OCI-LY7 (cell line): ENCODE measurements around the gene SLC25A39. TPM values are rescaled to one million over a fixed set of nuclear protein-coding genes. Genes with fewer than 3 reads are reported as not detected.

Experiments
- BruUV-seq: library from RNA; stranded (reverse); fragments of 400-500 nt; replicated peaks from 2 replicates; lab custom pipeline; 2021; lab: Mats Ljungman, UMichigan
- CTCF ChIA-PET: fragments of 300-600 bp; sonication (Branson Sonifier 250); formaldehyde crosslinking; loops from one replicate; lab custom pipeline; 2022; ENCODE audit warnings: antibody characterized with exemption; ENCODE audit not compliant: unreplicated experiment; lab: Charles Lee
- POLR2A ChIA-PET: fragments of 300-600 bp; sonication (Branson Sonifier 250); formaldehyde crosslinking; loops from one replicate; lab custom pipeline; 2022; ENCODE audit warnings: antibody characterized with exemption; lab: Charles Lee
- DNase-seq: peaks from one replicate; pipeline ENCODE4 v3.0.0-alpha.2; 2015; ENCODE audit warnings: low spot score
- H2AFZ ChIP-seq: fragments of 200-600 bp; sonication (generic), shearing (Covaris generic); 2 replicates; pipeline ENCODE4 v1.6.1; 2014; ENCODE audit warnings: mild to moderate bottlenecking, antibody characterized with exemption, low read length, moderate library complexity
- H3K27ac ChIP-seq: fragments of 200-600 bp; sonication (generic); 2 replicates; pipeline ENCODE4 v1.5.1; 2014; ENCODE audit warnings: mixed run types, low read depth, mild to moderate bottlenecking, moderate library complexity, low read length, inconsistent platforms; ENCODE audit not compliant: poor library complexity, severe bottlenecking
- H3K36me3 ChIP-seq: fragments of 200-600 bp; sonication (generic); 2 replicates; pipeline ENCODE4 v1.6.1; 2014; ENCODE audit warnings: mild to moderate bottlenecking, antibody characterized with exemption, low read length, moderate library complexity, mixed read lengths; ENCODE audit not compliant: insufficient read depth
- H3K4me1 ChIP-seq: fragments of 200-600 bp; sonication (generic); 2 replicates; pipeline ENCODE4 v1.5.1; 2014; ENCODE audit warnings: mild to moderate bottlenecking, low read length; ENCODE audit not compliant: insufficient read depth, poor library complexity, severe bottlenecking
- H3K4me2 ChIP-seq: fragments of 200-600 bp; sonication (generic); 2 replicates; pipeline ENCODE4 v1.6.1; 2014; ENCODE audit warnings: mild to moderate bottlenecking, low read length
- H3K4me3 ChIP-seq: fragments of 200-600 bp; sonication (generic); 2 replicates; pipeline ENCODE4 v1.5.1; 2014; ENCODE audit warnings: mild to moderate bottlenecking, low read depth, low read length; ENCODE audit not compliant: poor library complexity, severe bottlenecking
- H3K79me2 ChIP-seq: fragments of 200-600 bp; sonication (generic); 2 replicates; pipeline ENCODE4 v1.6.1; 2016; ENCODE audit warnings: low read depth, mild to moderate bottlenecking, low read length, moderate library complexity, mixed read lengths; ENCODE audit not compliant: insufficient read depth
- H3K9me2 ChIP-seq: fragments of 200-600 bp; sonication (generic); 2 replicates; pipeline ENCODE4 v1.6.1; 2016; ENCODE audit warnings: mild to moderate bottlenecking, low read length, mixed read lengths; ENCODE audit not compliant: insufficient read depth
- H3K9me3 ChIP-seq: fragments of 200-600 bp; sonication (generic); 2 replicates; pipeline ENCODE4 v1.6.1; 2014; ENCODE audit warnings: mild to moderate bottlenecking, mixed run types, low read length, mixed read lengths
- H4K20me1 ChIP-seq: fragments of 200-600 bp; sonication (generic); 2 replicates; pipeline ENCODE4 v1.6.1; 2014; ENCODE audit warnings: mild to moderate bottlenecking, antibody characterized with exemption, low read length, moderate library complexity, mixed read lengths; ENCODE audit not compliant: insufficient read depth
- EZH2phosphoT487 ChIP-seq: fragments of 200-600 bp; sonication (generic); IDR thresholded peaks from 2 replicates; pipeline ENCODE4 v1.6.1; 2018; ENCODE audit warnings: low read depth, borderline replicate concordance, mild to moderate bottlenecking, mixed run types, antibody characterized with exemption, low read length, moderate library complexity, mixed read lengths
- intact Hi-C: fragments of 100-400 bp; cut with micrococcal nuclease; formaldehyde crosslinking; loops from one replicate; pipeline ENCODE4 v1.10.0; 2022; ENCODE audit not compliant: unreplicated experiment
- total RNA-seq, 2 experiments: library from RNA; depleted of rRNA in 1 of 2; stranded (reverse); fragments of >200 nt in 1 of 2; shearing (Covaris generic) in 1 of 2; gene quantifications; 2 replicates each; pipeline ENCODE4 v1.2.3, GENCODE V29; 2014 to 2022
- TF ChIP-seq, protein P1 (sequence below): fragments of 200-600 bp; sonication (generic); conservative IDR thresholded peaks from 2 replicates; pipeline ENCODE4 v1.5.1; 2014; ENCODE audit warnings: mild to moderate bottlenecking, antibody characterized with exemption, low read length, moderate library complexity, mixed read lengths

The SLC25A39 gene
- total RNA-seq, 2 experiments from 2014 or later = 156 to 159 TPM

DNA sequence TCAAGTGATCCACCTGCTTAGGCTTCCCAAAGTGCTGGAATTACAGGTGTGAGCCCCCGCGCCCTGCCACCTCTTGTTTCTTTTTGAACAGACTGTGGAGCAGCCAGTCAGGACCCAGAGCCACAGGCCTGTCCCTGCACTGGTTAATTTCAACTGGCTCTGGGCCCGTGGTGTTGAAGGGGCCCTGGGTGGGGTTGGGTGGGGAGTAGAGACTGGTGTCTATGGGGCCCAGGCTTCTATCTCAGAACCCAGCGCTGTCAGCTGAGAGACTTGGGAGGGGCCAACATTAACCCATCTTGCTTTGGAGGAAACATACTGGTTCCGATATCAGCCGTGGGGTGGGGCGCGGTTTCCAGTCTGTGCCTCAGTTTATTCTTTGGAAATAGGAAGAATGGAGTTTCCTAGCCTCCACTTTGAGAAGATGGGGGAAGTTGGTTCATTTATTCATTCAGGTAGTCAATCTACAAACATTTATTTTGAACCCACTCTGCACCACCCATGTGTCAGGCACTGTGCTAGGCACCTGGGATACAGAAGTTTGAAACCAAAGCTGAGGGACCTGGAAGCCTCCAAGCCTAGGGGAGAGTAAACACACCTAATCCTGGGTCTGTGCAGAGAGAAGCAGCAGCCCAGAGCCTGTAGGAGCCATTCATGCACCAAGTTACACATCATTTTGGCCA, 41.1 kb downstream of the SLC25A39 start:
- H3K36me3 ChIP-seq = no peaks in the 10 kb centered on the region
- intact Hi-C loops = no loop called here
- H3K4me3 ChIP-seq = no peak overlapping the region
- no peaks in the 10 kb centered on the region for H3K79me2 ChIP-seq
- ChIA-PET CTCF (no interaction called here), POLR2A (no interaction called here)
- TF ChIP-seq EZH2phosphoT487 = no peak
- TF ChIP-seq, protein P1, sequence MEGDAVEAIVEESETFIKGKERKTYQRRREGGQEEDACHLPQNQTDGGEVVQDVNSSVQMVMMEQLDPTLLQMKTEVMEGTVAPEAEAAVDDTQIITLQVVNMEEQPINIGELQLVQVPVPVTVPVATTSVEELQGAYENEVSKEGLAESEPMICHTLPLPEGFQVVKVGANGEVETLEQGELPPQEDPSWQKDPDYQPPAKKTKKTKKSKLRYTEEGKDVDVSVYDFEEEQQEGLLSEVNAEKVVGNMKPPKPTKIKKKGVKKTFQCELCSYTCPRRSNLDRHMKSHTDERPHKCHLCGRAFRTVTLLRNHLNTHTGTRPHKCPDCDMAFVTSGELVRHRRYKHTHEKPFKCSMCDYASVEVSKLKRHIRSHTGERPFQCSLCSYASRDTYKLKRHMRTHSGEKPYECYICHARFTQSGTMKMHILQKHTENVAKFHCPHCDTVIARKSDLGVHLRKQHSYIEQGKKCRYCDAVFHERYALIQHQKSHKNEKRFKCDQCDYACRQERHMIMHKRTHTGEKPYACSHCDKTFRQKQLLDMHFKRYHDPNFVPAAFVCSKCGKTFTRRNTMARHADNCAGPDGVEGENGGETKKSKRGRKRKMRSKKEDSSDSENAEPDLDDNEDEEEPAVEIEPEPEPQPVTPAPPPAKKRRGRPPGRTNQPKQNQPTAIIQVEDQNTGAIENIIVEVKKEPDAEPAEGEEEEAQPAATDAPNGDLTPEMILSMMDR = no peak
- peaks cover 8% of the 10 kb centered on the region for H3K4me1 ChIP-seq
- no peak overlapping the region for H3K27ac ChIP-seq
- no peaks in the 10 kb centered on the region for H3K9me2 ChIP-seq
- no peak overlapping the region for H3K4me2 ChIP-seq
- no peak for DNase-seq
- no peak overlapping the region for H2AFZ ChIP-seq
- H4K20me1 ChIP-seq = no peaks in the 10 kb centered on the region
- BruUV-seq = no TSS peak
- H3K9me3 ChIP-seq = no peaks in the 10 kb centered on the region

DNA sequence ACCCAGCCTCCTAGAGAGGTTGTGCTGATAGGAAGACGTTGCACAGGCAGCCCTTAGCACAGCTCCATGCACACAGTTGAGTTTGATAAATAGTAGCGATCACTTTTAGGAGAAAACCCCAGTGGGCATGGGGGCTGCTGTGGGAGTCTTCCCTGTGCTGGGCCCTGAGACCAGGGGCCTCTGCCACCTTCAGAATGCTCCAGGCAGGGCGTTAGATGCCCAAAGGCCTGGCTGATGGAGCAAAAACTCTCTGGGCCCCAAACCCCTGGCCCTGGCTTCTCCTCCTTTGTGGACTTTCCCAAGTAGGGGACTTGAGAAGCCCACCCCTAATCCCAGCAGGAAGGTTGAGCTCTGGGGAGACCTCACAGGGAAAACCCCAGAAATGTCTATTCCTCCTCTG, 42.4 kb downstream of the SLC25A39 start:
- no peak overlapping the region for H2AFZ ChIP-seq
- no TSS peak for BruUV-seq
- H4K20me1 ChIP-seq = peaks cover 3% of the 10 kb centered on the region; the same call in 1 of the 2 replicates
- ChIA-PET CTCF (no interaction called here), POLR2A (interaction anchor here (0.6 to 0.7 kb wide), 4 partner anchors 10 to 1158 kb away, joined by 3 to 4 read pairs (median 3); no protein-coding TSS in a partner anchor)
- no peaks in the 10 kb centered on the region for H3K9me2 ChIP-seq
- H3K27ac ChIP-seq = no peak overlapping the region
- no peak overlapping the region for H3K4me3 ChIP-seq
- DNase-seq = no peak
- TF ChIP-seq EZH2phosphoT487 = no peak
- TF ChIP-seq, protein P1 = no peak
- intact Hi-C loops = no loop called here
- peaks cover 6% of the 10 kb centered on the region for H3K4me1 ChIP-seq
- H3K4me2 ChIP-seq = no peak overlapping the region
- H3K36me3 ChIP-seq = no peaks in the 10 kb centered on the region
- no peaks in the 10 kb centered on the region for H3K79me2 ChIP-seq
- H3K9me3 ChIP-seq = no peaks in the 10 kb centered on the region

DNA sequence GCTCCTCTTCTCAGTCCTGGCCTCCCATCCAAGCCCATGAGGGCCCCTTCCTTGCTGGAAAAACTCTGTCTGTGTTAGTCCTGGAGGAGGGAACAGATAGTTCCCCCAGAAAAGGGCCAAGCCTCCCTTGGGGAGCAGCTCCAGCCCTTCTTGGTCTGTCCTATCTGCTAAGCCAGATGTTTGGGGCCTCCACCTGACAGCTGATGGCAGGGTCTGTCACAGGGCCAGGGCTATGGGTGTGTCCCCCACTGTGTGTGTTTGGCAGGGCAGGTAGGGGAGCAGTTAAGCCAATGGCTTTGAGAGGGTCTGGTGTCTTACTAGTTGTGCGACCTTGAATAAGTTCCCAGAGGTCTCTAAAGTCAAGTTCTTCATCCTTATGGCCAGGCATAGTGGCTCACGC, 43.1 kb downstream of the SLC25A39 start:
- POLR2A ChIA-PET = interaction anchor here (0.6 to 0.7 kb wide), 2 partner anchors 266 to 293 kb away, joined by 3 read pairs; no protein-coding TSS in a partner anchor
- CTCF ChIA-PET = no interaction called here
- Histone ChIP-seq H3K4me1 (peaks cover 6% of the 10 kb centered on the region), H3K9me3 (no peaks in the 10 kb centered on the region), H4K20me1 (peaks cover 3% of the 10 kb centered on the region; the same call in 1 of the 2 replicates), H2AFZ (no peak overlapping the region), H3K9me2 (no peaks in the 10 kb centered on the region), H3K4me2 (no peak overlapping the region), H3K79me2 (no peaks in the 10 kb centered on the region), H3K4me3 (no peak overlapping the region), H3K27ac (no peak overlapping the region), H3K36me3 (no peaks in the 10 kb centered on the region)
- no peak for TF ChIP-seq EZH2phosphoT487
- TF ChIP-seq, protein P1 = no peak
- no TSS peak for BruUV-seq
- intact Hi-C loops = no loop called here
- no peak for DNase-seq
